GM23338 (cell line): ENCODE results near the gene MELK. TPM values are rescaled to one million over a fixed set of nuclear protein-coding genes. Genes with fewer than 3 reads are reported as not detected.
A peak's percentile ranks its signal among the peaks of the same experiment; 100 is the strongest.

ENCODE experiments used
- ATAC-seq: fragments of 200-7000 bp; cut with Tn5 transposase; 3 replicates; pipeline ENCODE4 v1.9.1; 2020
- DNase-seq: peaks from one replicate; pipeline ENCODE4 v3.0.0-alpha.2; 2015; ENCODE audit warnings: low spot score
- H2AFZ ChIP-seq: fragments of 200-600 bp; sonication (generic); 2 replicates; pipeline ENCODE4 v1.8.0; 2016; ENCODE audit warnings: antibody characterized with exemption, mild to moderate bottlenecking, moderate library complexity
- H3F3A ChIP-seq: fragments of 200-600 bp; sonication (generic); replicated peaks from 2 replicates; pipeline ENCODE4 v1.8.0; 2017; ENCODE audit warnings: antibody characterized with exemption, mixed run types, low read depth
- H3K27ac ChIP-seq: fragments of 200-600 bp; sonication (generic); 2 replicates; pipeline ENCODE4 v1.6.1; 2016; ENCODE audit warnings: low read depth
- H3K27me3 ChIP-seq: fragments of 200-600 bp; sonication (generic); 2 replicates; pipeline ENCODE4 v1.8.0; 2016; ENCODE audit warnings: mild to moderate bottlenecking, mixed run types, moderate library complexity; ENCODE audit not compliant: insufficient read depth
- H3K36me3 ChIP-seq: fragments of 200-600 bp; sonication (generic); 2 replicates; pipeline ENCODE4 v1.8.0; 2016; ENCODE audit warnings: mild to moderate bottlenecking; ENCODE audit not compliant: insufficient read depth
- H3K4me1 ChIP-seq: fragments of 200-600 bp; sonication (generic); 2 replicates; pipeline ENCODE4 v1.8.0; 2016; ENCODE audit warnings: mild to moderate bottlenecking, moderate library complexity; ENCODE audit not compliant: insufficient read depth
- H3K4me2 ChIP-seq: fragments of 200-600 bp; sonication (generic); 2 replicates; pipeline ENCODE4 v1.7.1; 2017; ENCODE audit warnings: mixed run types
- H3K4me3 ChIP-seq: fragments of 200-600 bp; sonication (generic); 2 replicates; pipeline ENCODE4 v1.6.1; 2016; ENCODE audit warnings: mixed run types
- H3K79me2 ChIP-seq: fragments of 200-600 bp; sonication (generic); replicated peaks from 2 replicates; pipeline ENCODE4 v1.8.0; 2017; ENCODE audit warnings: mild to moderate bottlenecking; ENCODE audit not compliant: insufficient read depth
- H3K9me2 ChIP-seq: fragments of 200-600 bp; sonication (generic); 2 replicates; pipeline ENCODE4 v1.8.0; 2017; ENCODE audit not compliant: insufficient read depth
- H4K20me1 ChIP-seq: fragments of 200-600 bp; sonication (generic); replicated peaks from 2 replicates; pipeline ENCODE4 v1.8.0; 2017; ENCODE audit warnings: mild to moderate bottlenecking; ENCODE audit not compliant: insufficient read depth
- H3K27ac Mint-ChIP-seq: 2 replicates; pipeline ENCODE4 v1.8.0; 2020; ENCODE audit warnings: inconsistent platforms, mild to moderate bottlenecking, moderate library complexity, mixed read lengths
- H3K27me3 Mint-ChIP-seq: 3 replicates; pipeline ENCODE4 v1.8.0; 2022; ENCODE audit warnings: low read depth, mild to moderate bottlenecking, moderate library complexity, mixed read lengths, inconsistent platforms; ENCODE audit not compliant: insufficient read depth, poor library complexity
- H3K36me3 Mint-ChIP-seq: 3 replicates; pipeline ENCODE4 v1.8.0; 2021; ENCODE audit warnings: low read depth, mild to moderate bottlenecking, inconsistent platforms, moderate library complexity, mixed read lengths
- H3K4me1 Mint-ChIP-seq: 3 replicates; pipeline ENCODE4 v1.8.0; 2020; ENCODE audit warnings: mild to moderate bottlenecking, inconsistent platforms, mixed read lengths
- H3K4me3 Mint-ChIP-seq: 3 replicates; pipeline ENCODE4 v1.8.0; 2021; ENCODE audit warnings: moderate library complexity, mild to moderate bottlenecking, inconsistent platforms, mixed read lengths
- H3K9me3 Mint-ChIP-seq: 3 replicates; pipeline ENCODE4 v1.8.0; 2020; ENCODE audit warnings: moderate library complexity, mild to moderate bottlenecking, inconsistent platforms, mixed read lengths
- CREB1 ChIP-seq: fragments of 250-450 bp; sonication (Bioruptor Pico); IDR thresholded peaks from 2 replicates; pipeline ENCODE4 v1.5.0; 2020; ENCODE audit warnings: low read depth, mild to moderate bottlenecking, moderate library complexity
- EZH2 ChIP-seq: fragments of 200-600 bp; sonication (generic); IDR thresholded peaks from one replicate; pipeline ENCODE4 v1.8.0; 2017; ENCODE audit warnings: antibody characterized with exemption, mild to moderate bottlenecking, low read depth; ENCODE audit not compliant: unreplicated experiment
- EZH2phosphoT487 ChIP-seq: fragments of 200-600 bp; sonication (generic); IDR thresholded peaks from one replicate; pipeline ENCODE4 v1.8.1; 2018; ENCODE audit warnings: antibody characterized with exemption; ENCODE audit not compliant: unreplicated experiment
- NANOG ChIP-seq: IDR thresholded peaks from 2 replicates; pipeline ENCODE4 v1.6.1; 2016; ENCODE audit warnings: antibody characterized with exemption, borderline replicate concordance
- POLR2AphosphoS5 ChIP-seq: IDR thresholded peaks from 2 replicates; pipeline ENCODE4 v1.6.1; 2016; ENCODE audit warnings: antibody characterized with exemption, low read depth
- STAT1 ChIP-seq: IDR thresholded peaks from one replicate; pipeline ENCODE4 v1.6.1; 2016; ENCODE audit warnings: antibody characterized with exemption; ENCODE audit not compliant: unreplicated experiment
- ZNF114 ChIP-seq: fragments of 250-450 bp; sonication (Bioruptor Pico); IDR thresholded peaks from 2 replicates; pipeline ENCODE4 v1.5.0; 2020; ENCODE audit warnings: mild to moderate bottlenecking, moderate library complexity
- ZNF331 ChIP-seq: fragments of 250-450 bp; sonication (Bioruptor Pico); IDR thresholded peaks from 2 replicates; pipeline ENCODE4 v1.5.0; 2020; ENCODE audit warnings: low read depth, mild to moderate bottlenecking, moderate library complexity
- polyA plus RNA-seq: library from polyadenylated mRNA; unstranded; fragments of >200 nt; fragmentation: Nextera tagmentation; extraction: Ambion mirVana; gene quantifications from 2 replicates; pipeline ENCODE4 v1.2.1, GENCODE V29; 2016
- total RNA-seq: library from RNA; depleted of rRNA; stranded (reverse); fragments of >200 nt; shearing (Covaris generic); gene quantifications from 2 replicates; pipeline ENCODE4 v1.2.3, GENCODE V29; 2014
- TF ChIP-seq, protein P1 (sequence below): fragments of 250-450 bp; sonication (Bioruptor Pico); IDR thresholded peaks from 2 replicates; pipeline ENCODE4 v1.5.0; 2020; ENCODE audit warnings: mild to moderate bottlenecking, moderate library complexity
- TF ChIP-seq, protein P2 (sequence below): IDR thresholded peaks from 2 replicates; pipeline ENCODE4 v1.6.1; 2016; ENCODE audit warnings: antibody characterized with exemption

The MELK gene
- total and polyA plus RNA-seq, 2 experiments from 2014 or later = 37.2 to 55.7 TPM

DNA sequence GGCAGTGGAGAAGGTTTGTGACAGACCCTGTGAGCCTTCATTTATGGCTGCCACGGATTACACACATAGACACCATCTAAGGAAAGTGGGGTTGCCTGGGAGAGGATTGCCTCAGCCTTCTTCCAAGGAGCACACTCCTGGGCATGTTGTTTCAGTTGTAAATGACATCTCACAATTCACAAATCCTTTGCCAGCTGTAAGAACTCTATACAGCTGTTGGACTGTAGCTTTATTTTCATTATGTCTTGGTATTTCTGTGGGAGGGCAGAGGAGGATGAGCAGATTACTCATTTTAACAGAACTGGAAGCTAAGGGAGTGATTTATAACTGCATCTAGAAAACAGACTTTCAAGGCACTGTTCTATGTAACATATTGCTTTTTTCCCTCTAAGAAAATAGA lies 25.6 kb downstream of the MELK start (continued):
- TF ChIP-seq, protein P1, sequence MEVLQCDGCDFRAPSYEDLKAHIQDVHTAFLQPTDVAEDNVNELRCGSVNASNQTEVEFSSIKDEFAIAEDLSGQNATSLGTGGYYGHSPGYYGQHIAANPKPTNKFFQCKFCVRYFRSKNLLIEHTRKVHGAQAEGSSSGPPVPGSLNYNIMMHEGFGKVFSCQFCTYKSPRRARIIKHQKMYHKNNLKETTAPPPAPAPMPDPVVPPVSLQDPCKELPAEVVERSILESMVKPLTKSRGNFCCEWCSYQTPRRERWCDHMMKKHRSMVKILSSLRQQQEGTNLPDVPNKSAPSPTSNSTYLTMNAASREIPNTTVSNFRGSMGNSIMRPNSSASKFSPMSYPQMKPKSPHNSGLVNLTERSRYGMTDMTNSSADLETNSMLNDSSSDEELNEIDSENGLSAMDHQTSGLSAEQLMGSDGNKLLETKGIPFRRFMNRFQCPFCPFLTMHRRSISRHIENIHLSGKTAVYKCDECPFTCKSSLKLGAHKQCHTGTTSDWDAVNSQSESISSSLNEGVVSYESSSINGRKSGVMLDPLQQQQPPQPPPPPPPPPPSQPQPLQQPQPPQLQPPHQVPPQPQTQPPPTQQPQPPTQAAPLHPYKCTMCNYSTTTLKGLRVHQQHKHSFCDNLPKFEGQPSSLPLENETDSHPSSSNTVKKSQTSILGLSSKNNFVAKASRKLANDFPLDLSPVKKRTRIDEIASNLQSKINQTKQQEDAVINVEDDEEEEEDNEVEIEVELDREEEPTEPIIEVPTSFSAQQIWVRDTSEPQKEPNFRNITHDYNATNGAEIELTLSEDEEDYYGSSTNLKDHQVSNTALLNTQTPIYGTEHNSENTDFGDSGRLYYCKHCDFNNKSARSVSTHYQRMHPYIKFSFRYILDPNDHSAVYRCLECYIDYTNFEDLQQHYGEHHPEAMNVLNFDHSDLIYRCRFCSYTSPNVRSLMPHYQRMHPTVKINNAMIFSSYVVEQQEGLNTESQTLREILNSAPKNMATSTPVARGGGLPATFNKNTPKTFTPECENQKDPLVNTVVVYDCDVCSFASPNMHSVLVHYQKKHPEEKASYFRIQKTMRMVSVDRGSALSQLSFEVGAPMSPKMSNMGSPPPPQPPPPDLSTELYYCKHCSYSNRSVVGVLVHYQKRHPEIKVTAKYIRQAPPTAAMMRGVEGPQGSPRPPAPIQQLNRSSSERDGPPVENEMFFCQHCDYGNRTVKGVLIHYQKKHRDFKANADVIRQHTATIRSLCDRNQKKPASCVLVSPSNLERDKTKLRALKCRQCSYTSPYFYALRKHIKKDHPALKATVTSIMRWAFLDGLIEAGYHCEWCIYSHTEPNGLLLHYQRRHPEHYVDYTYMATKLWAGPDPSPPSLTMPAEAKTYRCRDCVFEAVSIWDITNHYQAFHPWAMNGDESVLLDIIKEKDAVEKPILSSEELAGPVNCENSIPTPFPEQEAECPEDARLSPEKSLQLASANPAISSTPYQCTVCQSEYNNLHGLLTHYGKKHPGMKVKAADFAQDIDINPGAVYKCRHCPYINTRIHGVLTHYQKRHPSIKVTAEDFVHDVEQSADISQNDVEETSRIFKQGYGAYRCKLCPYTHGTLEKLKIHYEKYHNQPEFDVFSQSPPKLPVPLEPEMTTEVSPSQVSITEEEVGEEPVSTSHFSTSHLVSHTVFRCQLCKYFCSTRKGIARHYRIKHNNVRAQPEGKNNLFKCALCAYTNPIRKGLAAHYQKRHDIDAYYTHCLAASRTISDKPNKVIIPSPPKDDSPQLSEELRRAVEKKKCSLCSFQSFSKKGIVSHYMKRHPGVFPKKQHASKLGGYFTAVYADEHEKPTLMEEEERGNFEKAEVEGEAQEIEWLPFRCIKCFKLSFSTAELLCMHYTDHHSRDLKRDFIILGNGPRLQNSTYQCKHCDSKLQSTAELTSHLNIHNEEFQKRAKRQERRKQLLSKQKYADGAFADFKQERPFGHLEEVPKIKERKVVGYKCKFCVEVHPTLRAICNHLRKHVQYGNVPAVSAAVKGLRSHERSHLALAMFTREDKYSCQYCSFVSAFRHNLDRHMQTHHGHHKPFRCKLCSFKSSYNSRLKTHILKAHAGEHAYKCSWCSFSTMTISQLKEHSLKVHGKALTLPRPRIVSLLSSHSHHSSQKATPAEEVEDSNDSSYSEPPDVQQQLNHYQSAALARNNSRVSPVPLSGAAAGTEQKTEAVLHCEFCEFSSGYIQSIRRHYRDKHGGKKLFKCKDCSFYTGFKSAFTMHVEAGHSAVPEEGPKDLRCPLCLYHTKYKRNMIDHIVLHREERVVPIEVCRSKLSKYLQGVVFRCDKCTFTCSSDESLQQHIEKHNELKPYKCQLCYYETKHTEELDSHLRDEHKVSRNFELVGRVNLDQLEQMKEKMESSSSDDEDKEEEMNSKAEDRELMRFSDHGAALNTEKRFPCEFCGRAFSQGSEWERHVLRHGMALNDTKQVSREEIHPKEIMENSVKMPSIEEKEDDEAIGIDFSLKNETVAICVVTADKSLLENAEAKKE (CRISPR knock-in tag) = no peak

GRCh38 chr9:36603006-36603405 lies 30.3 kb downstream of the MELK start:
- Mint-ChIP-seq H3K36me3 (peaks cover 60% of the 10 kb centered on the region), H3K9me3 (no peaks in the 10 kb centered on the region), H3K27ac (no peak overlapping the region), H3K27me3 (no peaks in the 10 kb centered on the region), H3K4me1 (no peaks in the 10 kb centered on the region), H3K4me3 (no peak overlapping the region)
- Histone ChIP-seq H3K36me3 (peaks cover 32% of the 10 kb centered on the region), H3K27ac (peak overlapping the region; percentile 53; the same call in 1 of the 2 replicates), H2AFZ (no peak overlapping the region), H3K27me3 (no peaks in the 10 kb centered on the region), H3F3A (peaks cover 8% of the 10 kb centered on the region; the same call in 1 of the 2 replicates), H3K4me3 (no peak overlapping the region), H3K79me2 (0 out of 2 replicates have a peak, but pooled peaks cover 2% of the 10 kb centered on the region), H3K4me1 (no peaks in the 10 kb centered on the region), H4K20me1 (peaks cover 16% of the 10 kb centered on the region), H3K9me2 (no peaks in the 10 kb centered on the region), H3K4me2 (no peak overlapping the region)
- no peak for DNase-seq
- ATAC-seq = no peak
- TF ChIP-seq STAT1 = no peak
- no peak for TF ChIP-seq ZNF114 (CRISPR knock-in tag)
- no peak for TF ChIP-seq EZH2phosphoT487
- TF ChIP-seq, protein P1 (CRISPR knock-in tag) = no peak
- TF ChIP-seq, protein P2, sequence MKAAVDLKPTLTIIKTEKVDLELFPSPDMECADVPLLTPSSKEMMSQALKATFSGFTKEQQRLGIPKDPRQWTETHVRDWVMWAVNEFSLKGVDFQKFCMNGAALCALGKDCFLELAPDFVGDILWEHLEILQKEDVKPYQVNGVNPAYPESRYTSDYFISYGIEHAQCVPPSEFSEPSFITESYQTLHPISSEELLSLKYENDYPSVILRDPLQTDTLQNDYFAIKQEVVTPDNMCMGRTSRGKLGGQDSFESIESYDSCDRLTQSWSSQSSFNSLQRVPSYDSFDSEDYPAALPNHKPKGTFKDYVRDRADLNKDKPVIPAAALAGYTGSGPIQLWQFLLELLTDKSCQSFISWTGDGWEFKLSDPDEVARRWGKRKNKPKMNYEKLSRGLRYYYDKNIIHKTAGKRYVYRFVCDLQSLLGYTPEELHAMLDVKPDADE = no peak
- no peak for TF ChIP-seq CREB1 (CRISPR knock-in tag)
- TF ChIP-seq NANOG = no peak
- no peak for TF ChIP-seq EZH2
- no peak for TF ChIP-seq POLR2AphosphoS5
- no peak for TF ChIP-seq ZNF331
